GM21526 (cell line): Measurements from ENCODE around the gene FADS3.

Experiments used
- ATAC-seq: cut with Tn5 transposase; IDR thresholded peaks from one replicate; pipeline ENCODE4 v1.9.1; 2021; ENCODE audit warnings: moderate library complexity; ENCODE audit not compliant: unreplicated experiment, low FRiP score

FADS3 gene

GRCh38 chr11:61891331-61892084 is at the start of gene FADS3:
Gene FADS3, minus strand, starts transcription at chr11:61891545. Its CDS starts 164 bp downstream, at chr11:61891381.
- peak; percentile 54 for ATAC-seq

GRCh38 chr11:61940466-61940865 is 49.1 kb upstream of the FADS3 start:
- no peak for ATAC-seq

GRCh38 chr11:61935861-61936260 is 44.5 kb upstream of the FADS3 start:
- no peak for ATAC-seq

- ATAC-seq = no peak
These were observed 39.6 kb upstream of the FADS3 start for GRCh38 chr11:61930933-61931332.

GRCh38 chr11:61928606-61929005 is 37.3 kb upstream of the FADS3 start:
- no peak for ATAC-seq

GRCh38 chr11:61927501-61927900 is 36.2 kb upstream of the FADS3 start:
- ATAC-seq = no peak

GRCh38 chr11:61926235-61926634 is 34.9 kb upstream of the FADS3 start:
- ATAC-seq = no peak

- ATAC-seq = no peak
These were observed 34.4 kb upstream of the FADS3 start for GRCh38 chr11:61925736-61926135.

- ATAC-seq = no peak
These were observed 32.7 kb upstream of the FADS3 start for GRCh38 chr11:61924064-61924455.

GRCh38 chr11:61923166-61924063 is 32.1 kb upstream of the FADS3 start:
- no peak for ATAC-seq

- ATAC-seq = no peak
These were observed 31.2 kb upstream of the FADS3 start for GRCh38 chr11:61922539-61922938.

GRCh38 chr11:61921446-61921845 is 30.1 kb upstream of the FADS3 start:
- no peak for ATAC-seq

GRCh38 chr11:61919705-61920631 is 28.6 kb upstream of the FADS3 start:
- no peak for ATAC-seq

GRCh38 chr11:61918938-61919704 is 27.8 kb upstream of the FADS3 start:
- ATAC-seq = no peak

GRCh38 chr11:61918251-61918937 is 27.0 kb upstream of the FADS3 start:
- no peak for ATAC-seq

- no peak for ATAC-seq
These were observed 26.2 kb upstream of the FADS3 start, which contains the start of gene RAB3IL1 for GRCh38 chr11:61917334-61918109. Gene RAB3IL1, minus strand, starts transcription at chr11:61917566. Its CDS starts 199 bp downstream, at chr11:61917367.

GRCh38 chr11:61916737-61917333 is 25.5 kb upstream of the FADS3 start:
- ATAC-seq = no peak
